CD4-positive, CD25-positive, alpha-beta regulatory T cell (primary cell): ENCODE data around the gene TNFAIP8L1. TPM values are rescaled to one million over a fixed set of nuclear protein-coding genes. Genes with fewer than 3 reads are reported as not detected.
A peak's percentile ranks its signal among the peaks of the same experiment; 100 is the strongest.

Experiments
- ATAC-seq, 2 donors: fragments of 150-1000 bp; cut with Tn5 transposase; one replicate each; pipeline ENCODE4 v1.10.0; 2021; ENCODE audit warnings: low read depth in 2 of 2, moderate number of reproducible peaks in 2 of 2, moderate library complexity in 1 of 2
- DNase-seq, 3 donors: peaks; one replicate each; pipeline versions ENCODE4 v3.0.0 to v3.0.0-alpha.2; 2012 to 2022; ENCODE audit warnings: mixed read lengths in 1 of 3
- H3K27ac ChIP-seq: one replicate; pipeline ENCODE4 v1.7.0; 2013; ENCODE audit warnings: mild to moderate bottlenecking, low read length; ENCODE audit not compliant: insufficient read depth, poor library complexity, severe bottlenecking
- H3K27me3 ChIP-seq: one replicate; pipeline ENCODE4 v1.7.0; 2013; ENCODE audit warnings: low read length; ENCODE audit not compliant: control insufficient read depth, insufficient read depth
- H3K36me3 ChIP-seq: one replicate; pipeline ENCODE4 v1.7.0; 2013; ENCODE audit warnings: mild to moderate bottlenecking, low read length, moderate library complexity; ENCODE audit not compliant: control insufficient read depth, insufficient read depth
- H3K4me1 ChIP-seq: 2 replicates; pipeline ENCODE4 v1.7.0; 2013; ENCODE audit warnings: mild to moderate bottlenecking, low read length; ENCODE audit not compliant: insufficient read depth, control insufficient read depth, poor library complexity, severe bottlenecking
- H3K4me3 ChIP-seq: one replicate; pipeline ENCODE4 v1.7.0; 2013; ENCODE audit warnings: low read depth, mild to moderate bottlenecking, low read length, moderate library complexity
- H3K9me3 ChIP-seq, 2 experiments: 1 replicate in 1 of 2; 2 replicates in 1 of 2; pipeline ENCODE4 v1.7.0; 2013; ENCODE audit warnings: low read length in 2 of 2, mild to moderate bottlenecking in 1 of 2, moderate library complexity in 1 of 2; ENCODE audit not compliant: control insufficient read depth in 2 of 2
- H3K27ac Mint-ChIP-seq, 3 donors: one replicate each; pipeline ENCODE4 v1.8.0; 2020 to 2022; ENCODE audit warnings: mild to moderate bottlenecking in 3 of 3, mixed read lengths in 3 of 3, moderate library complexity in 2 of 3
- H3K27me3 Mint-ChIP-seq: one replicate; pipeline ENCODE4 v1.8.0; 2022; ENCODE audit warnings: mild to moderate bottlenecking, mixed read lengths
- H3K36me3 Mint-ChIP-seq: one replicate; pipeline ENCODE4 v1.8.0; 2020; ENCODE audit warnings: mixed read lengths
- H3K4me1 Mint-ChIP-seq, 4 donors: one replicate each; pipeline ENCODE4 v1.8.0; 2020 to 2022; ENCODE audit warnings: mixed read lengths in 4 of 4, mild to moderate bottlenecking in 1 of 4
- H3K4me3 Mint-ChIP-seq, 4 donors: one replicate each; pipeline ENCODE4 v1.8.0; 2020 to 2022; ENCODE audit warnings: mild to moderate bottlenecking in 4 of 4, mixed read lengths in 4 of 4, moderate library complexity in 3 of 4
- H3K9me3 Mint-ChIP-seq, 7 donors: one replicate each; pipeline ENCODE4 v1.8.0; 2020 to 2022; ENCODE audit warnings: mixed read lengths in 7 of 7, mild to moderate bottlenecking in 3 of 7, moderate library complexity in 2 of 7
- polyA plus RNA-seq, 4 donors: library from polyadenylated mRNA; unstranded; fragments of 300-500 nt; fragmentation: Illumina TruSeq; gene quantifications; one replicate each; pipeline ENCODE4 v1.2.3, GENCODE V29; 2021
- total RNA-seq: library from RNA; stranded (reverse); gene quantifications from one replicate; pipeline ENCODE4 v1.2.3, GENCODE V29; 2022

TNFAIP8L1 gene
- total RNA-seq: 15.9 TPM
- 1 to 10 TPM; 6.5 to 7.9 (median 7.4) TPM for polyA plus RNA-seq

GRCh38 chr19:4638828-4639530 lies at the start of gene TNFAIP8L1:
TSS of gene TNFAIP8L1 (plus strand) at chr19:4639516. CDS start at chr19:4651870, 12,354 bp downstream.
- peak; percentile 93 to 95 for ATAC-seq
- H3K4me1 ChIP-seq: peaks cover 48% of the 10 kb centered on the region
- peak; percentile 98 to 99 (median 99) for DNase-seq
- peak within 1 kb of the TSS; percentile 80 for H3K4me3 ChIP-seq
- H3K4me1 Mint-ChIP-seq: peaks cover 3 to 47% (median 18%) of the 10 kb centered on the region in 4 donors
- H3K36me3 Mint-ChIP-seq: no peaks in the 10 kb centered on the region
- no peaks in the 10 kb centered on the region for H3K27me3 Mint-ChIP-seq
- H3K4me3 Mint-ChIP-seq: peak within 1 kb of the TSS; percentile 96 to 98 (median 97)
- peak within 1 kb of the TSS; percentile 98 to 99 (median 99) for H3K27ac Mint-ChIP-seq
- no peaks in the 10 kb centered on the region for H3K27me3 ChIP-seq
- peaks cover 0 to 2% (median 0%) of the 10 kb centered on the region in 7 donors for H3K9me3 Mint-ChIP-seq
- no peaks in the 10 kb centered on the region for H3K36me3 ChIP-seq
- no peaks in the 10 kb centered on the region for H3K9me3 ChIP-seq
- H3K27ac ChIP-seq: peak within 1 kb of the TSS; percentile 92

GRCh38 chr19:4589579-4590410 lies 49.5 kb upstream of the TNFAIP8L1 start:
- H3K4me3 ChIP-seq: no peak overlapping the region
- peaks cover 0 to 2% (median 0%) of the 10 kb centered on the region in 7 donors for H3K9me3 Mint-ChIP-seq
- no peaks in the 10 kb centered on the region for H3K36me3 ChIP-seq
- no peak for ATAC-seq
- no peaks in the 10 kb centered on the region for H3K9me3 ChIP-seq
- DNase-seq: peak in 1 of 3 donors; percentile 13
- peaks cover 74% of the 10 kb centered on the region for H3K27me3 Mint-ChIP-seq
- H3K4me3 Mint-ChIP-seq: no peak overlapping the region
- peaks cover 1% of the 10 kb centered on the region for H3K4me1 ChIP-seq
- peaks cover 8% of the 10 kb centered on the region for H3K27me3 ChIP-seq
- no peak overlapping the region for H3K27ac ChIP-seq
- H3K36me3 Mint-ChIP-seq: no peaks in the 10 kb centered on the region
- peaks cover 0 to 2% (median 0%) of the 10 kb centered on the region in 4 donors for H3K4me1 Mint-ChIP-seq
- H3K27ac Mint-ChIP-seq: no peak overlapping the region

- Histone ChIP-seq H3K4me3 (no peak overlapping the region), H3K27me3 (peaks cover 2% of the 10 kb centered on the region), H3K36me3 (no peaks in the 10 kb centered on the region), H3K9me3 (no peaks in the 10 kb centered on the region), H3K4me1 (no peaks in the 10 kb centered on the region), H3K27ac (no peak overlapping the region)
- Mint-ChIP-seq H3K9me3 (peaks cover 0 to 2% (median 0%) of the 10 kb centered on the region in 7 donors), H3K4me3 (no peak overlapping the region), H3K27me3 (peaks cover 74% of the 10 kb centered on the region), H3K36me3 (no peaks in the 10 kb centered on the region), H3K4me1 (no peaks in the 10 kb centered on the region), H3K27ac (no peak overlapping the region)
- no peak for DNase-seq
- ATAC-seq: no peak
Observed at GRCh38 chr19:4590559-4590958, 48.8 kb upstream of the TNFAIP8L1 start.

GRCh38 chr19:4591320-4591719 lies 48.0 kb upstream of the TNFAIP8L1 start:
- no peak for ATAC-seq
- no peaks in the 10 kb centered on the region for H3K9me3 ChIP-seq
- no peak for DNase-seq
- peaks cover 2% of the 10 kb centered on the region for H3K27me3 ChIP-seq
- H3K4me1 Mint-ChIP-seq: no peaks in the 10 kb centered on the region
- no peak overlapping the region for H3K27ac Mint-ChIP-seq
- H3K4me3 Mint-ChIP-seq: no peak overlapping the region
- no peaks in the 10 kb centered on the region for H3K4me1 ChIP-seq
- H3K36me3 Mint-ChIP-seq: no peaks in the 10 kb centered on the region
- H3K36me3 ChIP-seq: no peaks in the 10 kb centered on the region
- H3K4me3 ChIP-seq: no peak overlapping the region
- peaks cover 0 to 1% (median 0%) of the 10 kb centered on the region in 7 donors for H3K9me3 Mint-ChIP-seq
- peaks cover 72% of the 10 kb centered on the region for H3K27me3 Mint-ChIP-seq
- no peak overlapping the region for H3K27ac ChIP-seq

- ATAC-seq (no peak), DNase-seq (no peak)
- Mint-ChIP-seq H3K9me3 (peaks cover 0 to 1% (median 0%) of the 10 kb centered on the region in 7 donors), H3K27me3 (peaks cover 79% of the 10 kb centered on the region), H3K4me1 (peaks cover 0 to 3% (median 1%) of the 10 kb centered on the region in 4 donors), H3K4me3 (no peak overlapping the region), H3K36me3 (no peaks in the 10 kb centered on the region), H3K27ac (no peak overlapping the region)
- H3K27me3 ChIP-seq: peaks cover 2% of the 10 kb centered on the region
- no peaks in the 10 kb centered on the region for H3K9me3 ChIP-seq
- no peak overlapping the region for H3K27ac ChIP-seq
- H3K4me1 ChIP-seq: peaks cover 3% of the 10 kb centered on the region
- no peaks in the 10 kb centered on the region for H3K36me3 ChIP-seq
- H3K4me3 ChIP-seq: no peak overlapping the region
Observed at GRCh38 chr19:4592445-4592844, 46.9 kb upstream of the TNFAIP8L1 start.

GRCh38 chr19:4593409-4593851 lies 45.9 kb upstream of the TNFAIP8L1 start:
- Histone ChIP-seq H3K4me3 (no peak overlapping the region), H3K9me3 (no peaks in the 10 kb centered on the region), H3K4me1 (peaks cover 11% of the 10 kb centered on the region), H3K36me3 (no peaks in the 10 kb centered on the region), H3K27me3 (peaks cover 2% of the 10 kb centered on the region), H3K27ac (no peak overlapping the region)
- H3K4me1 Mint-ChIP-seq: peaks cover 0 to 6% (median 1%) of the 10 kb centered on the region in 4 donors
- no peak overlapping the region for H3K4me3 Mint-ChIP-seq
- H3K27ac Mint-ChIP-seq: no peak overlapping the region
- DNase-seq (no peak), ATAC-seq (no peak)
- H3K36me3 Mint-ChIP-seq: no peaks in the 10 kb centered on the region
- peaks cover 74% of the 10 kb centered on the region for H3K27me3 Mint-ChIP-seq
- peaks cover 0 to 1% (median 0%) of the 10 kb centered on the region in 7 donors for H3K9me3 Mint-ChIP-seq

GRCh38 chr19:4594201-4594600 lies 45.1 kb upstream of the TNFAIP8L1 start:
- peaks cover 16% of the 10 kb centered on the region for H3K4me1 ChIP-seq
- no peak overlapping the region for H3K4me3 ChIP-seq
- H3K9me3 ChIP-seq: no peaks in the 10 kb centered on the region
- H3K36me3 Mint-ChIP-seq: no peaks in the 10 kb centered on the region
- no peak overlapping the region for H3K27ac ChIP-seq
- H3K4me1 Mint-ChIP-seq: peaks cover 0 to 11% (median 1%) of the 10 kb centered on the region in 4 donors
- peaks cover 4% of the 10 kb centered on the region for H3K27me3 ChIP-seq
- DNase-seq (no peak), ATAC-seq (no peak)
- H3K36me3 ChIP-seq: no peaks in the 10 kb centered on the region
- H3K27me3 Mint-ChIP-seq: peaks cover 74% of the 10 kb centered on the region
- peaks cover 0 to 1% (median 0%) of the 10 kb centered on the region in 7 donors for H3K9me3 Mint-ChIP-seq
- H3K27ac Mint-ChIP-seq: peak overlapping the region in 1 of 3 donors; percentile 56
- no peak overlapping the region for H3K4me3 Mint-ChIP-seq
